CD14-positive monocyte (primary cell): Measurements from ENCODE around the gene SLC22A6. TPM values are rescaled to one million over a fixed set of nuclear protein-coding genes. Genes with fewer than 3 reads are reported as not detected.

Experiments used
- DNase-seq, 3 donors: peaks; one replicate each; pipeline ENCODE4 v3.0.0-alpha.2; 2011 to 2022
- H2AFZ ChIP-seq: 2 replicates; pipeline ENCODE4 v1.6.0; 2012; ENCODE audit warnings: mild to moderate bottlenecking, low read depth, low read length, inconsistent platforms; ENCODE audit not compliant: insufficient read depth, poor library complexity, severe bottlenecking
- H3K27ac ChIP-seq, 2 donors: 1 replicate in 1 of 2; 2 replicates in 1 of 2; pipeline ENCODE4 v1.5.1; 2012 to 2013; ENCODE audit warnings: low read length in 2 of 2, control low read depth in 1 of 2, inconsistent platforms in 1 of 2, low read depth in 1 of 2, mild to moderate bottlenecking in 1 of 2
- H3K27me3 ChIP-seq, 2 donors: one replicate each; pipeline versions ENCODE4 v1.6.0 to v1.6.1; 2011 to 2013; ENCODE audit warnings: low read length in 2 of 2; ENCODE audit not compliant: control insufficient read depth in 2 of 2, insufficient read depth in 2 of 2
- H3K36me3 ChIP-seq, 2 donors: replicated peaks in 1 of 2; 1 replicate in 1 of 2; 2 replicates in 1 of 2; pipeline versions ENCODE4 v1.5.1 to v1.6.1; 2012 to 2013; ENCODE audit warnings: low read length in 2 of 2, control low read depth in 1 of 2, inconsistent platforms in 1 of 2, mild to moderate bottlenecking in 1 of 2; ENCODE audit not compliant: insufficient read depth in 2 of 2, control insufficient read depth in 1 of 2
- H3K4me1 ChIP-seq, 2 donors: 1 replicate in 1 of 2; 2 replicates in 1 of 2; pipeline versions ENCODE4 v1.5.1 to v1.6.1; 2012 to 2013; ENCODE audit warnings: low read length in 2 of 2, control low read depth in 1 of 2, inconsistent platforms in 1 of 2, mild to moderate bottlenecking in 1 of 2, moderate library complexity in 1 of 2; ENCODE audit not compliant: insufficient read depth in 2 of 2, control insufficient read depth in 1 of 2
- H3K4me2 ChIP-seq: replicated peaks from 2 replicates; pipeline ENCODE3; 2012; ENCODE audit warnings: low read length, moderate library complexity, mild to moderate bottlenecking; ENCODE audit not compliant: poor library complexity, severe bottlenecking; ENCODE audit errors: extremely low read depth
- H3K4me3 ChIP-seq, 3 experiments: fragments of 200-600 bp in 1 of 3; sonication (generic) in 1 of 3; replicated peaks in 1 of 3; 1 replicate in 2 of 3; 2 replicates in 1 of 3; pipeline ENCODE4 v1.5.1; 2011 to 2013; ENCODE audit warnings: low read length in 3 of 3, mild to moderate bottlenecking in 3 of 3, control low read depth in 2 of 3, low read depth in 2 of 3, inconsistent platforms in 1 of 3, moderate library complexity in 1 of 3
- H3K79me2 ChIP-seq: 2 replicates; pipeline ENCODE4 v1.6.0; 2012; ENCODE audit warnings: mild to moderate bottlenecking, control low read depth, inconsistent platforms, low read length, moderate library complexity; ENCODE audit not compliant: insufficient read depth
- H3K9ac ChIP-seq: 2 replicates; pipeline ENCODE4 v1.6.0; 2017; ENCODE audit warnings: low read length, mild to moderate bottlenecking; ENCODE audit not compliant: insufficient read depth, poor library complexity, severe bottlenecking
- H3K9me3 ChIP-seq, 2 donors: replicated peaks in 1 of 2; 1 replicate in 1 of 2; 2 replicates in 1 of 2; pipeline versions ENCODE4 v1.5.1 to v1.6.1; 2012 to 2013; ENCODE audit warnings: low read length in 2 of 2, control low read depth in 1 of 2; ENCODE audit not compliant: control insufficient read depth in 1 of 2, insufficient read depth in 1 of 2
- H4K20me1 ChIP-seq: 2 replicates; pipeline ENCODE4 v1.6.0; 2012; ENCODE audit warnings: mild to moderate bottlenecking, low read length, control low read depth, moderate library complexity; ENCODE audit not compliant: insufficient read depth
- H3K27ac Mint-ChIP-seq, 7 donors: one replicate each; pipeline ENCODE4 v1.8.0; 2020; ENCODE audit warnings: mild to moderate bottlenecking in 7 of 7, mixed read lengths in 7 of 7, moderate library complexity in 6 of 7, inconsistent platforms in 2 of 7
- H3K27me3 Mint-ChIP-seq, 3 donors: one replicate each; pipeline ENCODE4 v1.8.0; 2021 to 2022; ENCODE audit warnings: low read depth in 3 of 3, mild to moderate bottlenecking in 3 of 3, mixed read lengths in 3 of 3, moderate library complexity in 3 of 3, inconsistent platforms in 1 of 3
- H3K36me3 Mint-ChIP-seq, 2 donors: one replicate each; pipeline ENCODE4 v1.8.0; 2020; ENCODE audit warnings: mixed read lengths in 2 of 2, inconsistent platforms in 1 of 2, mild to moderate bottlenecking in 1 of 2
- H3K4me1 Mint-ChIP-seq: one replicate; pipeline ENCODE4 v1.8.0; 2020; ENCODE audit warnings: mild to moderate bottlenecking, mixed read lengths
- H3K4me3 Mint-ChIP-seq, 2 donors: one replicate each; pipeline ENCODE4 v1.8.0; 2020; ENCODE audit warnings: mild to moderate bottlenecking in 2 of 2, mixed read lengths in 2 of 2, moderate library complexity in 1 of 2
- H3K9me3 Mint-ChIP-seq, 7 donors: one replicate each; pipeline ENCODE4 v1.8.0; 2020 to 2022; ENCODE audit warnings: mixed read lengths in 7 of 7, mild to moderate bottlenecking in 6 of 7, moderate library complexity in 6 of 7, inconsistent platforms in 2 of 7
- CTCF ChIP-seq: fragments of 200-600 bp; IDR thresholded peaks from one replicate; pipeline ENCODE4 v1.8.0; 2022; ENCODE audit warnings: antibody characterized with exemption, mild to moderate bottlenecking
- WGBS: methylation state at CpG from one replicate; pipeline ENCODE4 v1.1.5; 2013; ENCODE audit warnings: missing lambda C conversion rate; ENCODE audit not compliant: insufficient coverage; 5-methylcytosine and 5-hydroxymethylcytosine counted together
- intact Hi-C, 2 donors: fragments of 100-400 bp; cut with micrococcal nuclease; formaldehyde crosslinking; loops; one replicate each; pipeline versions ENCODE4 v1.15.0 to v1.15.1; 2023
- polyA plus RNA-seq, 3 donors: library from polyadenylated mRNA; depleted of rRNA in 1 of 3; unstranded in 2 of 3; stranded (reverse) in 1 of 3; fragments of 300-500 nt in 2 of 3; fragments of >200 nt in 1 of 3; fragmentation: Illumina TruSeq in 2 of 3; gene quantifications; 1 replicate in 2 of 3; 2 replicates in 1 of 3; pipeline ENCODE4 v1.2.3, GENCODE V29; 2012 to 2021

The SLC22A6 gene
- polyA plus RNA-seq, 3 donors: not detected

DNA sequence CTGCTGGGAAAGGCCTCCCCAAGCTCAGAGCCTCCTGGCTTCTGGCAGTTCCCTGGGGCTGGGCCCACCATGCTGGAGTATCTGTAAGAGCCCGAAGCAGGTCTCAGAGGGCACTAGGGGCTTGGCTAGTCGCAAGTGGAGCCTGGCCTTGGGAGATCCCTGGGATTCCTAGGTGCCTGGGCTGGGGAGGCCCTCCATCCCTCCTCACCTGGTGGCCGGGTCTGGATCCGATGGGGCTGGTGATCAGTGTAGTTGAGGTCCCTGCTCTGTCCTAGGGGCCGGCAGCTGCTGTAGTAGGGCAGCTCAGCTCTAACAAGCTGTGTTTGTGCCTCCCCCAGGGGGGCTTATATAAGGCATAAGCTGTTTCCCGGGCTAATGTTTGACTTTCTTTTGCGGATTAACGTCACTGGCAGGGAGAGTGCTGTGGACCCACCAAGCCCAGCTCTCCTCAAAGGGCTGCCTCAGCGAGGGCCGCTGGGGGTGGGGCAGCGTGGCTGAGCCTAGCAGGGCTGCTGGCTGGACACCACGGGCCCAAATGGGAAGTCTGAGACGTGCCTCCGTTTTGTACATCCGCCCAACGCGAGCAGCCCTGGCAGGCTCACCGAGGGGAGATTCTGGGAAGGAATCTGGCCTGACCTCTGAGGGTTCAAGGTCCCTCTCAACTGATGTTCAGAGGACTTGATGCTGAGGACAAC, 30.9 kb upstream of the SLC22A6 start, which contains the start of gene SLC22A8:
Gene SLC22A8 (minus strand): TSS at position 321 of the 695 bp plus-strand sequence. CDS start 883 bp downstream, outside the sequence.
- no peaks in the 10 kb centered on the region for H3K4me1 Mint-ChIP-seq
- H3K27me3 Mint-ChIP-seq: peaks cover 2 to 16% (median 3%) of the 10 kb centered on the region in 3 donors
- no peak within 1 kb of the TSS for H2AFZ ChIP-seq
- H4K20me1 ChIP-seq: no peaks in the 10 kb centered on the region
- no peak for TF ChIP-seq CTCF
- H3K9ac ChIP-seq: no peak within 1 kb of the TSS
- H3K27me3 ChIP-seq: no peaks in the 10 kb centered on the region
- no peaks in the 10 kb centered on the region for H3K79me2 ChIP-seq
- H3K9me3 Mint-ChIP-seq: no peaks in the 10 kb centered on the region
- H3K4me1 ChIP-seq: no peaks in the 10 kb centered on the region
- no peak within 1 kb of the TSS for H3K4me3 ChIP-seq
- H3K36me3 Mint-ChIP-seq: no peaks in the 10 kb centered on the region
- no peaks in the 10 kb centered on the region for H3K36me3 ChIP-seq
- intact Hi-C loops: no loop called here
- H3K27ac Mint-ChIP-seq: peak within 1 kb of the TSS in 1 of 7 donors; percentile 1
- no peaks in the 10 kb centered on the region for H3K9me3 ChIP-seq
- H3K4me3 Mint-ChIP-seq: no peak within 1 kb of the TSS
- no peak within 1 kb of the TSS for H3K4me2 ChIP-seq
- WGBS: 79% methylated on average over 17 of the region's 18 CpGs
- DNase-seq: no peak
- no peak within 1 kb of the TSS for H3K27ac ChIP-seq

DNA sequence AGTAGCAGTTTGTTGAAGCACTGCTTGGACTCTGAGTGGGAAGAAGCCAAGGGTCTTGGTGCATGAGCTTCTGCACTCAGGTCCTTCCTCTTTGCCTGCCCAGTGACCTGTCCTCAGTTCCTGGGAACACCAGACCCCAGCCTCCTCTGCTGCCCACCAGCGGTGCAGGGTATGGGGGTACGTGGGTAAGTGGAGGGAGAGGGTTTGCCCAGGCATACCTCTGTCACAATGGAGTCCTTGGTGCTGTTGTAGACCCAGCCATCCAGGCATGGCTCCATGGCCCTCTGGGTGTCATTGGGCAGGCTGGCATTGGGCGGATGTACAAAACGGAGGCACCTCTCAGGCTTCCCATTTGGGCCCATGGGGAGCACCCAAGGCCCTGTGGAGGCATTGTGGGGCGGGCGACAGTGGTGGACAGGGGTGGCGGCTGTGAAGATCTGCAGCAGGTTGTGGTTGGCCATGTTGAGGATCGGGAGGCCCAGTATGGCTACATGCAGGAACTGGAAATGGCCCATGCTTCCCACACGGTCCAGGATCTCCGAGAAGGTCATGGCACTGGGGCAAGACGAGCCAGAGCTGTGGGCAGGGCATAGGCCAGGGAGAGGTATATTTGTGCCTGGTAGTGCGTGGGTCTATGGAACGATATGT, 29.8 kb upstream of the SLC22A6 start:
- Histone ChIP-seq H3K4me1 (no peaks in the 10 kb centered on the region), H3K9me3 (no peaks in the 10 kb centered on the region), H3K27me3 (no peaks in the 10 kb centered on the region), H3K79me2 (no peaks in the 10 kb centered on the region), H4K20me1 (no peaks in the 10 kb centered on the region), H3K9ac (no peak overlapping the region), H3K4me2 (no peak overlapping the region), H3K27ac (no peak overlapping the region), H3K4me3 (no peak overlapping the region), H3K36me3 (no peaks in the 10 kb centered on the region), H2AFZ (no peak overlapping the region)
- Mint-ChIP-seq H3K4me1 (no peaks in the 10 kb centered on the region), H3K9me3 (no peaks in the 10 kb centered on the region), H3K4me3 (no peak overlapping the region), H3K27ac (peak overlapping the region in 1 of 7 donors; percentile 1), H3K27me3 (peaks cover 2 to 16% (median 2%) of the 10 kb centered on the region in 3 donors), H3K36me3 (no peaks in the 10 kb centered on the region)
- TF ChIP-seq CTCF: no peak
- DNase-seq: no peak
- 92% methylated on average over 13 of the region's 13 CpGs for WGBS
- intact Hi-C loops: no loop called here
